Spleen (tissue), 11 donors: Measurements from ENCODE around the gene MYO1B. TPM values are rescaled to one million over a fixed set of nuclear protein-coding genes. Genes with fewer than 3 reads are reported as not detected.

Experiments used
- DNase-seq: peaks from one replicate; pipeline ENCODE4 v3.0.0-alpha.2; 2020
- H3K27ac ChIP-seq, 8 donors: fragments of 200-600 bp; sonication (generic) in 7 of 8; 1 replicate in 4 of 8; 2 replicates in 4 of 8; pipeline versions ENCODE4 v1.5.0 to v1.8.0; 2016 to 2021; ENCODE audit warnings: inconsistent platforms in 4 of 8, mild to moderate bottlenecking in 4 of 8, moderate library complexity in 1 of 8
- H3K27me3 ChIP-seq, 7 donors: fragments of 200-600 bp; sonication (generic) in 6 of 7; replicated peaks in 1 of 7; 1 replicate in 4 of 7; 2 replicates in 3 of 7; pipeline versions ENCODE4 v1.5.0 to v1.8.0; 2016 to 2021; ENCODE audit warnings: inconsistent platforms in 3 of 7, mild to moderate bottlenecking in 1 of 7
- H3K36me3 ChIP-seq, 6 donors: fragments of 200-600 bp; sonication (generic) in 5 of 6; 1 replicate in 4 of 6; 2 replicates in 2 of 6; pipeline versions ENCODE4 v1.5.0 to v1.8.0; 2016 to 2021; ENCODE audit warnings: inconsistent platforms in 2 of 6
- H3K4me1 ChIP-seq, 6 donors: fragments of 200-600 bp; sonication (generic) in 5 of 6; 1 replicate in 3 of 6; 2 replicates in 3 of 6; pipeline versions ENCODE4 v1.5.0 to v1.8.0; 2016 to 2021; ENCODE audit warnings: inconsistent platforms in 3 of 6
- H3K4me3 ChIP-seq, 8 donors: fragments of 200-600 bp; sonication (generic) in 7 of 8; 1 replicate in 4 of 8; 2 replicates in 4 of 8; pipeline versions ENCODE4 v1.5.0 to v1.8.0; 2016 to 2021; ENCODE audit warnings: inconsistent platforms in 4 of 8, mild to moderate bottlenecking in 4 of 8, moderate library complexity in 2 of 8
- H3K9me3 ChIP-seq, 8 donors: fragments of 200-600 bp; sonication (generic) in 7 of 8; 1 replicate in 4 of 8; 2 replicates in 4 of 8; pipeline versions ENCODE4 v1.5.0 to v1.8.0; 2016 to 2021; ENCODE audit warnings: inconsistent platforms in 4 of 8
- POLR2A ChIP-seq, 3 donors: fragments of 450-650 bp; IDR thresholded peaks; one replicate each; pipeline ENCODE4 v1.5.1; 2017; ENCODE audit warnings: antibody characterized with exemption in 3 of 3, mild to moderate bottlenecking in 1 of 3
- POLR2AphosphoS5 ChIP-seq, 3 donors: sonication (generic); formaldehyde crosslinking; IDR thresholded peaks; one replicate each; pipeline ENCODE4 v1.5.1; 2017; ENCODE audit warnings: antibody characterized with exemption in 3 of 3
- WGBS, 5 donors: extraction: QIAGEN DNeasy Blood & Tissue Kit in 3 of 5; methylation state at CpG; one replicate each; pipeline versions ENCODE4 v1.1.5 to v1.1.7; 2013 to 2018; 5-methylcytosine and 5-hydroxymethylcytosine counted together
- intact Hi-C: fragments of 100-400 bp; cut with DNase I; formaldehyde crosslinking; loops from one replicate; pipeline ENCODE4 v1.15.0; 2023; ENCODE audit warnings: low total_unique reads
- polyA plus RNA-seq, 3 donors: library from polyadenylated mRNA; stranded (reverse); fragments of 200-250 nt; gene quantifications; one replicate each; pipeline ENCODE4 v1.2.1, GENCODE V29; 2013
- total RNA-seq, 7 donors: library from RNA; depleted of rRNA in 3 of 7; stranded (reverse); fragments of >200 nt in 3 of 7; fragmentation: NEBNext Ultra II Directional in 4 of 7; extraction: Animal tissue kit (Norgen Biotek cat#: 25700) in 4 of 7; gene quantifications; one replicate each; pipeline versions ENCODE4 v1.1.0 to v1.2.1, GENCODE V29; 2016 to 2021
- TF ChIP-seq, protein P1 (sequence below), 11 experiments: fragments of 200-600 bp in 7 of 11; fragments of 450-650 bp in 4 of 11; sonication (generic) in 4 of 11; IDR thresholded peaks in 8 of 11; conservative IDR thresholded peaks in 3 of 11; 1 replicate in 7 of 11; 2 replicates in 4 of 11; pipeline versions ENCODE4 v1.4.0 to v1.8.0; 2016 to 2021; ENCODE audit warnings: antibody characterized with exemption in 11 of 11, inconsistent platforms in 4 of 11, mild to moderate bottlenecking in 1 of 11
- donor health status: healthy with polysubstance abuse.
- donor health status: DM: no; HTN: no; CAD: no; lungs with moderate emphysema.
- donor health status: DM: no; HTN: no; CAD: no.
- donor health status: Bipolar disorder and iron deficiency.
- donor health status: healthy.
- donor health status: DM: no; HTN: no; CAD: no.
- donor health status: DM: yes; HTN: yes; CAD: no.

The MYO1B gene
- total and polyA plus RNA-seq, 10 donors: 5.3 to 25.8 (median 19.0) TPM

DNA sequence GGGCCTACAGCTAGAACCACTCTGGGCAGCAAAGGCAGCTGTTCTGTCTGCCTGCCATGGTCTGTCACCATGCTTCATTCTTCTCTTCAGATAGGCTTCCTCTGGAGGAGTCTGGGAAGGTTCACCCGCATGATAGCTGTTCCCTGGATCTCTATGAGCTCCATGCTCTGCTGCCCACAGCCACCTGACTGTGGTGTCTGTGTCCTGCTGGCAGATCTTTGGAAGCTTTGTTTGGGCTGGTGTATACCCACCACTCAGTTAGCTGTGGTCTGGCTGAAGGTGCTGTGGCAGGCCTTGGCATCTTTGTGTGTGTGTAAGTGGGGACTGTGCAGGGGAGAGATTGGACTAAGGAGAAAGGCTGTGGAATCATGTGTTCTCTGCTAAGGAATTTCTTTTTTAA lies 23.4 kb downstream of the MYO1B start:
- DNase-seq: no peak
- TF ChIP-seq, protein P1, sequence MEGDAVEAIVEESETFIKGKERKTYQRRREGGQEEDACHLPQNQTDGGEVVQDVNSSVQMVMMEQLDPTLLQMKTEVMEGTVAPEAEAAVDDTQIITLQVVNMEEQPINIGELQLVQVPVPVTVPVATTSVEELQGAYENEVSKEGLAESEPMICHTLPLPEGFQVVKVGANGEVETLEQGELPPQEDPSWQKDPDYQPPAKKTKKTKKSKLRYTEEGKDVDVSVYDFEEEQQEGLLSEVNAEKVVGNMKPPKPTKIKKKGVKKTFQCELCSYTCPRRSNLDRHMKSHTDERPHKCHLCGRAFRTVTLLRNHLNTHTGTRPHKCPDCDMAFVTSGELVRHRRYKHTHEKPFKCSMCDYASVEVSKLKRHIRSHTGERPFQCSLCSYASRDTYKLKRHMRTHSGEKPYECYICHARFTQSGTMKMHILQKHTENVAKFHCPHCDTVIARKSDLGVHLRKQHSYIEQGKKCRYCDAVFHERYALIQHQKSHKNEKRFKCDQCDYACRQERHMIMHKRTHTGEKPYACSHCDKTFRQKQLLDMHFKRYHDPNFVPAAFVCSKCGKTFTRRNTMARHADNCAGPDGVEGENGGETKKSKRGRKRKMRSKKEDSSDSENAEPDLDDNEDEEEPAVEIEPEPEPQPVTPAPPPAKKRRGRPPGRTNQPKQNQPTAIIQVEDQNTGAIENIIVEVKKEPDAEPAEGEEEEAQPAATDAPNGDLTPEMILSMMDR (IDR thresholded peaks at IDR 0.05 in 8 of 11, conservative IDR thresholded peaks at IDR 0.05 in 3 of 11): no peak
- TF ChIP-seq POLR2A (IDR thresholded peaks at IDR 0.05): no peak
- TF ChIP-seq POLR2AphosphoS5 (IDR thresholded peaks at IDR 0.05): no peak
- Histone ChIP-seq H3K27me3 (no peaks in the 10 kb centered on the region), H3K9me3 (no peaks in the 10 kb centered on the region), H3K27ac (no peak overlapping the region), H3K36me3 (no peaks in the 10 kb centered on the region), H3K4me1 (peaks cover 0 to 27% (median 4%) of the 10 kb centered on the region in 6 donors), H3K4me3 (no peak overlapping the region)
- intact Hi-C loops: no loop called here
- WGBS, 5 donors: 86 to 100% (median 94%) methylated on average over 1 of the region's 1 CpG

DNA sequence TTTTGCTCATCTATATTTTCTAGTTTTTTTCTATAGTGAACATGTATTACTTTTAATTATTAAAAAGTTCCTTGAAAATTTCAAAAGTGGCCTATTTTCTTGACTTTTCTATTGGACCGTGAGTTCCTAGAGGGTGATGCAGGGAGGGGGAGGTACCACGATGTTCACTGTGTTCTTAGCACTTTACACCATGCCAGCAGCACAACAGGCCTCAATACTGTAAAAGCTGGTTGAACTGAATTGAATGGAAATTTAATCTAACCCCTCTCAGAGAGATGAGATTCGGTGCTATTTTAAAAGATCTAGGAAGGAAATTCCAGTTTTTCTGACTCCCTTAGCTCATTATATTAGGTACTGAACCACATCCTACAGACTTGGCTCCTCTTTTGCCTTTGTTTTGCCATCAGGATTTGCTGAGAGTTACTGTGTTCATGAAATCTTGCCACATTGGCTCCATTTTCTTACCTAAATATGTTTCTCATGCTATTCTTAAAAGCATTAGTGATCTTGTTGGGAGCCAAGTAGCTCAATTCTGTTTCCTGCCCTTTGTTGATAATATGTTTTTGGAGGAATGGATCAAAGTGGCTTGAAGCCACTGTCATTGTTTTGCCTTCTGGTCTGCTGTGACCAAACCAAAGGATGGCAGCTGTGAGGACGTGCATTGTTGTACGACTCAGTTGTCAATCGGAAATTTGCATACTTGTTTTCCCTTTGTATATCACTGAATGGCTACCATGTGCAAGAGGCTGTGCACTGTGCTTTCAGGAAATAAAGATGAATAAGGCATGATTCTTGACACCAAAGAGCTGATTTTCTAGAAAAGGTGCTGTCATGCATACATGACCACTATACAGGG lies 25.3 kb downstream of the MYO1B start:
- intact Hi-C loops: no loop called here
- Histone ChIP-seq H3K9me3 (no peaks in the 10 kb centered on the region), H3K27ac (no peak overlapping the region), H3K4me3 (no peak overlapping the region), H3K4me1 (peaks cover 0 to 42% (median 16%) of the 10 kb centered on the region in 6 donors), H3K27me3 (no peaks in the 10 kb centered on the region), H3K36me3 (no peaks in the 10 kb centered on the region)
- 72 to 83% (median 75%) methylated on average over 6 of the region's 6 CpGs for WGBS, 5 donors
- no peak for TF ChIP-seq POLR2A (IDR thresholded peaks at IDR 0.05)
- TF ChIP-seq POLR2AphosphoS5 (IDR thresholded peaks at IDR 0.05): no peak
- TF ChIP-seq, protein P1 (IDR thresholded peaks at IDR 0.05 in 8 of 11, conservative IDR thresholded peaks at IDR 0.05 in 3 of 11): no peak
- DNase-seq: no peak

DNA sequence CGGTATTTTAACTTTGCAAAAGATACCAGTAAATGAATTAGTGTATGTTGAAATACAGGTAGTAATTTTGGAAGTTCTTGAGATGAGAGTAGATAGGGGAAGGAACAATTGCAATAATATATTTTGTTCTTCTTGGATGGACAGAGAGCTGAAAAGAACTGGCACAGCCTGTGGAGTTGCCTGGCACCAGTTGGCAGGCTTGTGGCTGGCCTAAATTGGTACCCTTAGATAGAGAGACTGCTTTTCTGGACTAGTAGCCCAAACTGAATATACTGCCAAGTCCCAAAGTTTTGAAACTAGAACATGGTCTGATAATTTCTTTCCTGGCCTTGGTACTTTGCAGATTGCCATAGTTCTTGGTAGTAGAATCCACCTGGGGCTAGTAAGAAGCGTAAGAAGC lies 26.9 kb downstream of the MYO1B start:
- 70 to 88% (median 76%) methylated on average over 2 of the region's 2 CpGs for WGBS, 5 donors
- no peaks in the 10 kb centered on the region for H3K36me3 ChIP-seq
- no peaks in the 10 kb centered on the region for H3K27me3 ChIP-seq
- no peak overlapping the region for H3K4me3 ChIP-seq
- no peak for DNase-seq
- no peaks in the 10 kb centered on the region for H3K9me3 ChIP-seq
- H3K4me1 ChIP-seq: peaks cover 0 to 48% (median 14%) of the 10 kb centered on the region in 6 donors
- no peak overlapping the region for H3K27ac ChIP-seq
- intact Hi-C loops: no loop called here
- TF ChIP-seq POLR2A (IDR thresholded peaks at IDR 0.05): no peak
- TF ChIP-seq, protein P1 (IDR thresholded peaks at IDR 0.05 in 8 of 11, conservative IDR thresholded peaks at IDR 0.05 in 3 of 11): no peak
- TF ChIP-seq POLR2AphosphoS5 (IDR thresholded peaks at IDR 0.05): no peak

DNA sequence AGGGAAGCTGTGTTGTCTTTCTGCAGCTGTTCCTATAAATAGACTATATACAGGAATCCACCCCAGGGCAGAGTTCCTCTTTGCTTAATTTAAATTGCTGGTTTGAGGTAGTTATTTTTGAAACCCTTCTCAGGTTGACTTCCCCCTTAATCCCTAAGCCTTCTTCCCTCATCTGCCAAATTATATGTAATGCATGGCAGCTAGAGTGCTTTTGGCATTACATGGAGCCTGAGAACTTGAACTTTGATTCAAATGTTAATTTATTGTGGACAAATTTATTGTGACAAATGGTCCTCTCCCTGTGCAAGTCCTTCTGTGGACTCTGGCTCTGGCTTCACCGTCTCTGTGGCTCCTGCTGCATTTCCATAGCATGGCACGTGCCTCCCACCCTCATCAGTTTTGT lies 29.2 kb downstream of the MYO1B start:
- Histone ChIP-seq H3K27me3 (no peaks in the 10 kb centered on the region), H3K4me1 (peaks cover 0 to 48% (median 14%) of the 10 kb centered on the region in 6 donors), H3K36me3 (no peaks in the 10 kb centered on the region), H3K9me3 (no peaks in the 10 kb centered on the region), H3K27ac (peak overlapping the region in 3 of 8 donors; percentile 16 to 40 (median 21)), H3K4me3 (peak overlapping the region in 1 of 8 donors; percentile 31)
- no peak for DNase-seq
- WGBS, 5 donors: 65 to 78% (median 73%) methylated on average over 2 of the region's 2 CpGs
- intact Hi-C loops: no loop called here
- TF ChIP-seq, protein P1 (IDR thresholded peaks at IDR 0.05 in 8 of 11, conservative IDR thresholded peaks at IDR 0.05 in 3 of 11): no peak
- no peak for TF ChIP-seq POLR2A (IDR thresholded peaks at IDR 0.05)
